ENCODE results near the gene TPSD1.

TPSD1 gene

DNA sequence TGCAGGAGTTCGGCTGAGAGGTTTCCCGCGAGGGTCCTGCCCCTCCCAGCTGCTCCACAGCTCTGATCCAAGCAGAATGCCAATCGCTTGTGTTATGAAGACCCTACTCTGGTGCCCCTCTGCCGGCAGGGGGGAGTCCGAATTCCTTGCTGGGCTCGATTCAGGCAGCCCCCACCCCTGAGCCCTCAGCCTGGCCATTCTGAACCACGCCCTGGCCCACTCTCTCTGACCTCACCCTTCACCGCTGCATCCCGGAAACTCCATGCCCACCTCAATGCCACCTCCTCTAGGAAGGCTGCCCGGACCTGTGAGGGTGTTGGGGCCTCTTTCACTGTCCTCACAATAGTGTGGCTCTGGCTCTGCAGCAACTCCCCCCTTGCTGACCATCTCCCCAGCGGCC, 45.7 kb downstream of the TPSD1 start:
- no peak for DNase-seq

DNA sequence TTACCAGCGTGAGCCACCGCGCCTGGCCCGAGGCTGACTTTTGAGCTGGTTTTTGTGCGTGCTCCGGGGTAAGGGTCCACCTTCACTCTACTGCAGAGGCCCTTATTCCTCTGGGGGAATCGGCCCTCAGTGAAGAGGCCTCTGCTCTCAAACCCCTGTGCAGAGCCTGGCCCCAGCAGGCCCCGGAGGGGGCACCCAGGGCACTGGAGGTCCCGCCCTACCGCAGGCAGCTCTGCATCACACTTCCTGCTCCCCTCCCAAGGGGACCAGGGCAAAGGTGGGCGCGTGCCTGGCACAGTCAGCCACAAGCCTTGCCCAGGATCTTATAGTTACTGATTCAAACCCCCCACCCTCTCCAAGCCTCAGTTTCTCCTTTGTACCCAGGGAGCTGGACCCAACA, 50.0 kb downstream of the TPSD1 start:
- DNase-seq: no peak

DNA sequence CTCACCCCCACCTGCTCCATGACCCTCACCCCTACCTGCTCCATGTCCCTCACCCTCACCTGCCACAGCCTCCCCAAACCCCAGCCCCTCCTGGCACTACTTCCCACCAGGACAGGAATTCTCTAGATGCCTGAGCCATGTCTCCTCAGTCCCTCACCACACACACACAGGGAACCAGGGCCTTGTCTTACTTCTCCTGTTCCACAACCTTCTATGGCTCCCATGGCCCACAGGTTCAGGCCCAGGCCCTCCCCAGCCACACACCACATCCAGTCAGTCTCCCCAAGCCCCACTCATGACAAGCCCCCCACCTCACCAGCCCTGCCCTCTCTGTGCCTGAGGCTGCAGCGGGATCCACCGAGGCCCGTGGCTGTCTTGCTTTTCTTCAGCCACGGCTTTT, 50.5 kb downstream of the TPSD1 start:
- no peak for DNase-seq

DNA sequence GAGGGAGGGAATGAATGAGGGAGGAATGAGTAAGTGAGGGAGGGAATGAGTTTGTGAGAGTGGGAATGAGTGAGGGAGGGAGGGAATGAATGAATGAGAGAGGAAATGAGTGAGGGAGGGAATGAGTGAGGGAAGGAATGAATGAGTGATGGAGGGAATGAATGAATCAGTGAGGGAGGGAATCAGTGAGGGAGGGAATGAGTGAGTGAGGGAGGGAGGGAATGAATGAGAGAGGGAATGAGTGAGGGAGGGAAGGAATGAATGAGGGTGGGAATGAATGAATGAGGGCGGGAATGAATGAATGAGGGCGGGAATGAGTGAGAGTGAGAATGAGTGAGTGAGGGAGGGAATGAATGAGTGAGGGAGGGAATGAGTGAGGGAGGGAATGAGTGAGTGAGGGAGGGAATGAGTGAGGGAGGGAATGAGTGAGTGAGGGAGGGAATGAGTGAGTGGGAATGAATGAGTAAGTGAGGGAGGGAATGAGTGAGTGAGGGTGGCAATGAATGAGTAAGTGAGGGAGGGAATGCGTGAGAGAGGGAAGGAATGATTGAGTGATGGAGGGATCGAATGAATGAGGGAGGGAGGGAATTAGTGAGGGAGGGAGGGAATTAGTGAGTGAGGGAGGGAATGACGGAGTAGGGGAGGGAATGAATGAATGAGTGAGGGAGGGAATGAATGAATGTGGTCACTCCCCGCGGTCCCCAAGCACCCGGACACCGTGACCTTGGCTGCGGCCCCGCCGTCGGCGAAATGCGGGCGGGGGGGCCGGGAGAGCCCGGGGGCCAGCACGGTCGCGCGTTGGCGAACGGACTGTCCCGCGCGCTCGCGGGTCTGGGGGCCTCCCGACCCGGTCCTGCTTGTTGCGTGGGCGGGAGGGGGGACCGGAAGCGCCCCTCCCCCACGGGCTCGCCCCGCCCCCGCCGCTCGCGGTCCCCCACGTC, 52.4 kb downstream of the TPSD1 start:
- DNase-seq: peak; percentile 80

Data from NCI-H1092 treated with DMSO at 0.1 percent for 48 hours (cell line).